ENCODE data around the gene FAM168B.
"Not testable (repeated sequence)": the region's sequence is repeated elsewhere in the genome, so short reads cannot be mapped to it uniquely, and the experiment has no call there.

The FAM168B gene

DNA sequence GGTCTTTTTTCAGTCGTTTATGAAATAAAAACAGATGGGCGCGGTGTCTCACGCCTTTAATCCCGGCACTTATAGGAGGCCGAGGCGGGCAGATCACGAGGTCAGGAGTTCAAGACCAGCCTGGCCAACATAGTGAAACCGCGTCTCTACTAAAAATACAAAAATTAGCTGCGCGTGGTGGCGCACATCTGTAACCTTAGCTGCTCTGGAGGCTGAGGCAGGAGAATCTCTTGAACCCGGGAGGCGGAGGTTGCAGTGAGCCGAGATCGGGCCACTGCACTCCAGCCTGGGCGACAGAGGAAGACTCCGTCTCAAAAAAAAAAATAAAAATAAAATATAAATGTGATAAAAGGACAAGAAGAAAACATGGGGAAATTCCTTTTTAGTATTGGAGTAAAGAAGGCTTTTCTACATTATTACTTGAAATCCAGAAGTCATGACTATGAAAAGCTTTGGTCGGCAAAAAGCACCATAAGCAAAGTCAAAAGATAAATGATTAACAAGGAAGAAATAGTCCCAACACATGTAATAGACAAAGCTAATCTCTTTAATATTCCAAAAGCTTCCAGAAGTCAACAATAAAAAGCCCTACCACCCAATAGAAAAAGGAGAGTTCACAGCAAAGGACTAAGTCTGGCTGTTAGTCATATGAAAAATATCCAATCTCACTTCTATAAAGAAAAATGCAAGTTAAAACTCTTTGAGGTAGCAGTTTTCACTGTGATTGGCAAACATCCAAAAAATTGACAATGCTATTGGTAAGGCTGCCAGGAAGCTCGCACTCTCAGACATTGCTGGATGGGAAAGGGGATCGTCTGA, 1.4 kb upstream of the FAM168B start:
- no peak for DNase-seq

DNA sequence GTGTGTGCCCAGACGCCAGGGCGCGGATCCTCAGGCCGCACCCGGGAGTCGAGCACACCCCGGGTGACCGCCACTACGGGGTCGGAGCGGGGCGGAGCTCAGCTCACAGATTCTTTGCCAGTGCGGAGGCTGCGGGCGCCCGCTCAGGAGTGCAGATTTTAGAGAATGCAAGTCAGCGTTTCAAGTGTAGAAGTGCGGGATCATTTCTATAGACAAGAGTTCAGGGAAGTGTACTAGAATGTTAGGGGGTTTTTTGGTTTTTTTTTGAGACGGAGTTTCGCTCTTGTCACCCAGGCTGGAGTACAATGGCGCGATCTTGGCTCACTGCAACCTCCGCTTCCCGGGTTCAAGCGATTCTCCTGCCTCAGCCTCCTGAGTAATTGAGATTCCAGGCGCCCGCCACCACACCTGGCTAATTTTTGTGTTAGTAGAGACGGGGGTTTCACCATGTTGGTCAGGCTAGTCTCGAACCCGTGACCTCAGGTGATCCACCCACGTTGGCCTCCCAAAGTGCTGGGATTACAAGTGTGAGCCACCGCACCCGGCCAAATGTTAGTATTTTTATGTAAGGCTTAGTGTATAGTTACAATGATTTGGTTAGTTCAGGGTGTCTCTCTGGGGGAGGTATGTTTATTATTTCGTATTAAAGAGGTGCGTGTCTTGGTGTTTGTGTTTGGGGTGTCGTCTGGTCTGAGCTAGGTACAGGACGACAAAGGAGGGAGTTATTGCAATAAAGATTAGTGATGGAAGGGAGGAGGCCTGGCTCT, 619 bp upstream of the FAM168B start:
- no peak for DNase-seq

- DNase-seq, result peak; percentile 32
Observed at GRCh38 chr2:131092458-131093005, 728 bp downstream of the FAM168B start.

DNA sequence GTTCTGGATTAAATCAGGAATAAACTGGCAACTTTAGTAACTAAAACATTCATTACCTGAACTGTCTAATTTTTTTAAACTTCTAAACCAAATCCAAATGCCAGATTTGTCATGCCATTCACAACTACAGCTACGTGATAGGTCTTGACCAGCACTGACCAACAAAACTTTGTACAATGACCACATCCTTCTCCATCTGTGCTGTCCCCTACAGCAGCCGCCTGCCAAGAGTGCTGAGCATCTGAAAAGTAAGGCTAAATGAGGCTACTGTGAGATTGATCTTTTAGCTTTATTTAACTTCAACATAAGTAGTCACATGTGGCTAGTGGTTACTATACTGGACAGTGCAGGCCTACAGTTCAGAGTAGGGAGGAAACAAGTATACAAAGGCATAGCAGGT, 7.6 kb downstream of the FAM168B start:
- DNase-seq, result no peak

DNA sequence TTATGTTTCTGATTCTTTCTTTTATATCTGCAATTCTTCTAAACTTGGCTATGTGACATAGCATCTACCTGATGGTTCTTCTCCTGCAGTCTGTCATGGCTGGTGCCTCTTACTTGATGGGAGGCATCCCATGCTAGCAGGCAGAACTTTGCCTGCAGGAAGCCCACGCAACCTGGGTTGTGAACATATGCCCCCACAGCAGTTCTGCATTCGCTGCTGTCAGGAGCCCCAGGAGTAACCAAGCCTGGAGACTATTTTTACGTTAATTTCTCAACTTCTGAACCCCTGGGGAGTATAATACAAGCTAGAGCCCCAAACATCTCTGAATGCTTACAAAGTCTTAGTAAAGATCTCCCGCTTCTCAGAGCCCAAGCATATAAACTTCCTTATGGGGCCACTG, 12.1 kb downstream of the FAM168B start:
- DNase-seq, result no peak

DNA sequence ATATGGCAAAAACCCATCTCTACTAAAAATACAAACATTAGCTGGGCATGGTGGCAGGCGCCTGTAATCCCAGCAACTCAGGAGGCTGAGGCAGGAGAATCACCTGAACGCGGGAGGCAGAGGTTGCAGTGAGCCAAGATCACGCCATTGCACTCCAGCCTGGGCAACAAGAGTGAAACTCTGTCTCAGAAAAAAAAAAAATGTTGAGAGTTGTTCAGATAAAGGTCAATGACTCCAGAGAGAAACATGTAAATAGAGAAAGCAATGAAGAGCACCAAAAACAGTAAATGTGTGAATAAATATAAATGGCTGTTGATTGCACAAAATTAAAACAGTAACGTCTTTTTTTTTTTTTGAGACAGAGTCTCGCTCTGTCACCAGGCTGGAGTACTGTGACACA, 13.3 kb downstream of the FAM168B start:
- not testable (repeated sequence) for DNase-seq

DNA sequence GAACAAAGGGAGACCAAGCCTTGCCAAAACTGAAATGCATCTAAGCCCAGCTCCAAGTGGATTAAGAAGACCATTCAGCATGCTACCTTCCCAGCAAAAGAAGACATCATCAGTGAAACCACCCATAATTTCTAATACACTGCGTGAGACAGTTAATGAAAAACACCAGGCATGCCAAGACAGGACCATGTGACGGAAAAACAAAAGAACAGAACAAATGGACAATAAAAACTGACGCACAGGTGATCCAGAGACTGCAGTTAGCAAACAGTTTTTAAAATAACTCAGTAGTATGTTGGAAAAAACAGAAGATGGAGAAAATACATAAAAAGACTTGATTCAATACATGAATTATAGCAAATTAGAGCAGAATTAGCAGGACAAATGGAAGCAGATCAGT, 15.3 kb downstream of the FAM168B start:
- DNase-seq, result no peak

- no peak for DNase-seq
Observed at GRCh38 chr2:131077182-131077846, 15.9 kb downstream of the FAM168B start.

DNA sequence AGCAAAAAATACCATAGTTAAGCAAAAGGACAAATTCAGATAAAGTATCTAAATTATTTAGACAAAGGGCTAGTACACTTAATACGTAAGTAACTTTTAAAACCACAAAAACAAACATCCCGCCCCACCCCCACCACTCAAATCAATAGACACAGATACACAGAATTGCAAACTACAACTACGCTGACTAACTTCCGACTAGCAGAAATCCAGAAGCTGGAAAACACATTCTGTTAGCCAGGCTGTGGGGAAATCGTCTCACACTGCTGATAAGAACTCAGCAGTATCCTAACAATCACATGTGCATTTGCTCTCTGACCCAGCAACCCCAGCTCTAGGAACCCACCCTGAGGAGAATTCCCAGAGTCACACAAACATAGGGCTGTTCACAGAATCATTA, 16.6 kb downstream of the FAM168B start:
- no peak for DNase-seq

GRCh38 chr2:131075578-131075977, 17.7 kb downstream of the FAM168B start:
- DNase-seq, result not testable (repeated sequence)

GRCh38 chr2:131068172-131068571, 25.1 kb downstream of the FAM168B start:
- not testable (repeated sequence) for DNase-seq

GRCh38 chr2:131067465-131068125, 25.7 kb downstream of the FAM168B start:
- no peak for DNase-seq

- DNase-seq, result no peak
Observed at GRCh38 chr2:131064589-131065512, 28.4 kb downstream of the FAM168B start.

DNA sequence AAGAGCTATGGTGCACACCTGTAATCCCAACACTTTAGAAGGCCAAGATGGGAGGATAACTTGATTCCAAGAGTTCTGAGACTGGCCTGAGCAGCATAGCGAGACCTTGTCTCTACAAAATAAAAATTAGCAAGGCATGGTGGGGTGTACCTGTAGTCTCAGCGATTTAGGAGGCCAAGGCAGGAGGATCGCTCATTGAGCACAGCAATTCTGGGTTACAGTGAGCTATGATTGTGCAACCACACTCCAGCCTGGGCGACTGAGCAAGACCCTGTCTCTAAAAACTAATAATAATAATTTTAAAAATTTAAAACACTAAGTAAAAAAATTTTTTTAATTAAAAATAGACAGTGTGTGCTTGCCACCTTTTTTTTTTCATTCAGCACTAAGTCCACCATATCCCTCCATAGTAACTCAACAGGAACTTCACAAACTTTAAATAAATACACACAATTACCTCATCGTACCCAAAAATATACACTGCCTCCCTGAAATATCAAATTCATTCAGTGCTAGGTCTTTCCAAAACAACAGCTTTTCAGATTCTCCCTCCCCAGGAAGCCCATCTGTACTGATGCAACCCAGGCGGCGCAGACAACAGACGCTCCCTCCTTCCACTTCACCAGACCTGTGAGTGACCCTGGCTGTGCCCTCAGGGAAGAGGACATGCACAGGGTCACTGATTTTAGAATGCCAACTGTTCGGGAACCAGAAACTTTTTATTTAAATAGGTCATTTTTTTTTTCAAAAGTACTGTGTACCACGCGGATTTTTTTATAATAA, 29.6 kb downstream of the FAM168B start:
- DNase-seq, result no peak

GRCh38 chr2:131058920-131059319, 34.3 kb downstream of the FAM168B start:
- DNase-seq, result no peak

DNA sequence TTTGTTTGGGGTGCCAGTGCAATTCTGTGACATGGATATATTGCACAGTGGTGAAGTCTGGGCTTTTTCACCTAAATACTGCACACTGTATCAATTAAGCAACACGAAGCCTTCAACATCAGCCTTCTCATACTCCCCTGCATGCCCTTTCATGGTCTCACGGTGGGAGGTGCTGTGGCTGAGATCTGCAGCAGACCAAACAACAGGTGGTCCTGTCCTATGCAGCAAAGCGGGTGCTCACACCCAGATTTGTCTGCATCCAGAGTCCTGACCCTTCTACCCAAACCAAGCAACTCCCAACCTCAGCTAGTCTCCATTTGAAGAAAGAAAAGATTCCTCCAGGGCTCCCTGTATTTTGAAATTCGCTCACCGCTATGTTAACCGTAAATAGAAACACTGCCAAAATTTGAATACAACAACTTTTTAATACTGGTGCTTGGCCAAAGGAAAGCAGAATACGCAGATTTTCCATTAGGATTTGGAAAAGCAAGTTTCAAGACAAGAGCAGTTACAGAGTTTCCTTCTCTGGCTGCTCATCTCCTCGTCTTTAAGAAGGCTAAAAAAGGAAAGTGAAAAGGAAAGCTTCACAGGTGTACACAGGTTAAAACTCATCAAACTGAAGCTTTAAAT, 34.9 kb downstream of the FAM168B start:
- DNase-seq, result no peak

DNA sequence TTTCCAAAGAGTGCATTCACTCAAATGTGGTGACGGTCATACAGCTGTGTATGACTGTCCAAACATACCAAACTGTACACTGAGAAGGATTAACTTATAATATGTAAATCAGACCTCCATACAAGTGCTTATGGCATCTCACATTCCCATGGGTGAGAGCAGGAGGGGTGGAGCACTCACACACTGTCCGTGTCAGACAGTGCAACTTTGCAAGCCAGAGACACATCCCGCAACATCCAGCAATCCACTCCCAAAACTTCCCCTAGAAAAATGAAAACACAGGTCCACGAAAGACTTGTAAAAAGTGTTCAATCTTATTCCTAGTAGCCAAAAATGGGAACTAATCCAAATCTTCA, 36.4 kb downstream of the FAM168B start:
- DNase-seq, result no peak

DNA sequence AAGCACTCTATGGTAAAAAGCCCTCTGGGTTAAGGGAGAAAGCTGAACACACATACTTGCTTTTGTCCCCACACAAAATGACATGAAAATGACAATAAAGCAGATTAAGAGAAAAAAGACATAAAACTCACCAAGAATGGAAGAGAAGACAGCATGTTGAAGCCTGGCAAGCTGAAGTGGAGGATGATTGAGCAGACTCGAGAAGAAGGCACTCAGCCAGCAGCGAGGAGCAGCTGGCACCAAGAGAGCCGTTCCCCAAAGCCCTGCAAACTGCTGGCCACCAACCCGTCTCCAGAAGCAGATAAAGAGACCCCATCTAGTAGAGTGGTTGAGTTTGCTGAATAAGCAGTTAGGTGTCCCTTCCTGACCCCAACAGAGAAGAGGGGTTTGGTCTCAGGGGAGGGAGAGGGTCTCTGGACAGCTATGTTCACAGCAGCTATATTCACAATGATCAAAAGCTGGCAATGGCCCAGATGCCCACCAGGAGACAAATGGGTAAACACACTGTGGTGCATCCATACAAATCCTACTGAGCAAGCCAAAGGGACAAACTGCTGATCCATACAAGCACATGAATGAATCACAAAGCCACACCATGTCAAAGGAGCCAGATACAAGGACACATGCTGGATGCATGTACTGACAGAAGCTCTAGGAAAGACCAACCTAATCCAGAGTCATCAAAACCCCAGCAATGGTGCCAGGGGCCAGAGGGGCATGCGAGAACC, 36.9 kb downstream of the FAM168B start:
- DNase-seq, result no peak

- no peak for DNase-seq
Observed at GRCh38 chr2:131055169-131056065, 37.8 kb downstream of the FAM168B start.

Measured in retina (tissue), 1 donor.